ENCODE measurements around the gene JMJD1C. TPM values are rescaled to one million over a fixed set of nuclear protein-coding genes. Genes with fewer than 3 reads are reported as not detected.
A peak's percentile ranks its signal among the peaks of the same experiment; 100 is the strongest.

Gene JMJD1C
- total RNA-seq, 1 experiment from 2014 or later: 91.9 TPM

- H3K4me1 Mint-ChIP-seq (ENCODE audit: insufficient read depth, unreplicated experiment): no peaks in the 10 kb centered on the region
- H3K27ac Mint-ChIP-seq (ENCODE audit: low read depth, unreplicated experiment): peak overlapping the region; percentile 14
- CTCF ChIA-PET: interaction anchor here (1.0 kb wide), 1 partner anchor 21 kb away, joined by 3 read pairs; no protein-coding TSS in a partner anchor
- intact Hi-C loops (cut with micrococcal nuclease): no loop called here
- POLR2A ChIA-PET: interaction anchor here (0.9 kb wide), 1 partner anchor 140 kb away, joined by 3 read pairs; no protein-coding TSS in a partner anchor
- no peaks in the 10 kb centered on the region for H3K9me3 Mint-ChIP-seq (ENCODE audit: unreplicated experiment)
- no peak for DNase-seq (ENCODE audit: unreplicated experiment)
- TF ChIP-seq CTCF (IDR thresholded peaks at IDR 0.05; ENCODE audit: unreplicated experiment): no peak
- no peaks in the 10 kb centered on the region for H3K27me3 Mint-ChIP-seq (ENCODE audit: insufficient read depth, unreplicated experiment)
- no peaks in the 10 kb centered on the region for H3K36me3 Mint-ChIP-seq (ENCODE audit: insufficient read depth, unreplicated experiment)
- BruUV-seq (replicated peaks): no TSS peak
- H3K4me3 Mint-ChIP-seq (ENCODE audit: unreplicated experiment): no peak overlapping the region
These were observed 141.3 kb downstream of the JMJD1C start for GRCh38 chr10:63324495-63324854.

- TF ChIP-seq CTCF (IDR thresholded peaks at IDR 0.05; ENCODE audit: unreplicated experiment): no peak
- DNase-seq (ENCODE audit: unreplicated experiment): no peak
These were observed 141.9 kb downstream of the JMJD1C start for GRCh38 chr10:63323701-63324494.

GRCh38 chr10:63320683-63321082 lies 145.1 kb downstream of the JMJD1C start:
- intact Hi-C loops (cut with micrococcal nuclease): no loop called here
- no peaks in the 10 kb centered on the region for H3K27me3 Mint-ChIP-seq (ENCODE audit: insufficient read depth, unreplicated experiment)
- no peak overlapping the region for H3K4me3 Mint-ChIP-seq (ENCODE audit: unreplicated experiment)
- no TSS peak for BruUV-seq (replicated peaks)
- no peaks in the 10 kb centered on the region for H3K4me1 Mint-ChIP-seq (ENCODE audit: insufficient read depth, unreplicated experiment)
- no peak for TF ChIP-seq CTCF (IDR thresholded peaks at IDR 0.05; ENCODE audit: unreplicated experiment)
- no peak for DNase-seq (ENCODE audit: unreplicated experiment)
- no peaks in the 10 kb centered on the region for H3K9me3 Mint-ChIP-seq (ENCODE audit: unreplicated experiment)
- CTCF ChIA-PET: no interaction called here
- POLR2A ChIA-PET: no interaction called here
- peaks cover 5% of the 10 kb centered on the region for H3K36me3 Mint-ChIP-seq (ENCODE audit: insufficient read depth, unreplicated experiment)
- no peak overlapping the region for H3K27ac Mint-ChIP-seq (ENCODE audit: low read depth, unreplicated experiment)

More at GRCh38 chr10:63323701-63324494, 141.9 kb downstream of the JMJD1C start:
- POLR2A ChIA-PET: interaction anchor here (0.9 kb wide), 1 partner anchor 141 kb away, joined by 3 read pairs; no protein-coding TSS in a partner anchor
- no peaks in the 10 kb centered on the region for H3K9me3 Mint-ChIP-seq (ENCODE audit: unreplicated experiment)
- intact Hi-C loops (cut with micrococcal nuclease): no loop called here
- no peaks in the 10 kb centered on the region for H3K36me3 Mint-ChIP-seq (ENCODE audit: insufficient read depth, unreplicated experiment)
- H3K27ac Mint-ChIP-seq (ENCODE audit: low read depth, unreplicated experiment): peak overlapping the region; percentile 14
- no peaks in the 10 kb centered on the region for H3K27me3 Mint-ChIP-seq (ENCODE audit: insufficient read depth, unreplicated experiment)
- CTCF ChIA-PET: interaction anchor here (1.0 kb wide), 1 partner anchor 21 kb away, joined by 3 read pairs; no protein-coding TSS in a partner anchor
- no peaks in the 10 kb centered on the region for H3K4me1 Mint-ChIP-seq (ENCODE audit: insufficient read depth, unreplicated experiment)
- H3K4me3 Mint-ChIP-seq (ENCODE audit: unreplicated experiment): no peak overlapping the region
- no TSS peak for BruUV-seq (replicated peaks)

- ChIA-PET CTCF (interaction anchor here (1.2 kb wide), 1 partner anchor 401 kb away, joined by 5 read pairs; no protein-coding TSS in a partner anchor), POLR2A (no interaction called here)
- DNase-seq (ENCODE audit: unreplicated experiment): no peak
- BruUV-seq (replicated peaks): no TSS peak
- Mint-ChIP-seq H3K4me1 (ENCODE audit: insufficient read depth, unreplicated experiment) (no peaks in the 10 kb centered on the region), H3K4me3 (ENCODE audit: unreplicated experiment) (no peak overlapping the region), H3K27me3 (ENCODE audit: insufficient read depth, unreplicated experiment) (no peaks in the 10 kb centered on the region), H3K36me3 (ENCODE audit: insufficient read depth, unreplicated experiment) (peaks cover 11% of the 10 kb centered on the region), H3K27ac (ENCODE audit: low read depth, unreplicated experiment) (no peak overlapping the region), H3K9me3 (ENCODE audit: unreplicated experiment) (no peaks in the 10 kb centered on the region)
- intact Hi-C loops (cut with micrococcal nuclease): no loop called here
- TF ChIP-seq CTCF (IDR thresholded peaks at IDR 0.05; ENCODE audit: unreplicated experiment): no peak
These were observed 146.5 kb downstream of the JMJD1C start for GRCh38 chr10:63319231-63319630.

Data from MCF 10A (cell line).